H1 (cell line): ENCODE results near the gene SLC27A4.

ENCODE experiments used
- CTCF ChIP-seq, 3 experiments: IDR thresholded peaks; 1 replicate in 2 of 3; 2 replicates in 1 of 3; pipeline versions ENCODE4 v1.5.1 to v1.6.1; 2011; ENCODE audit warnings: low read length in 3 of 3, mild to moderate bottlenecking in 3 of 3, inconsistent platforms in 2 of 3, low read depth in 1 of 3, moderate library complexity in 1 of 3; ENCODE audit not compliant: insufficient read depth in 1 of 3; ENCODE audit errors: control extremely low read depth in 1 of 3
- EZH2 ChIP-seq: fragments of 200-600 bp; sonication (generic); IDR thresholded peaks from 2 replicates; pipeline ENCODE4 v1.7.1; 2012; ENCODE audit warnings: low read depth, mild to moderate bottlenecking, moderate library complexity, low read length, inconsistent platforms; ENCODE audit not compliant: severe bottlenecking
- GTF2F1 ChIP-seq: IDR thresholded peaks from 2 replicates; pipeline ENCODE4 v1.6.1; 2012; ENCODE audit warnings: low read depth, low read length, improper control_type of control experiment, borderline replicate concordance
- HDAC2 ChIP-seq, 2 experiments: fragments of 300-600 bp in 1 of 2; sonication (generic) in 1 of 2; IDR thresholded peaks; 2 replicates each; pipeline ENCODE4 v1.6.1; 2011 to 2012; ENCODE audit warnings: low read depth in 2 of 2, low read length in 2 of 2, mild to moderate bottlenecking in 2 of 2, moderate library complexity in 2 of 2, borderline replicate concordance in 1 of 2, inconsistent platforms in 1 of 2
- MAX ChIP-seq: IDR thresholded peaks from 2 replicates; pipeline ENCODE4 v1.6.1; 2012; ENCODE audit warnings: inconsistent platforms
- POLR2A ChIP-seq, 2 experiments: IDR thresholded peaks; 1 replicate in 1 of 2; 2 replicates in 1 of 2; pipeline ENCODE4 v1.6.1; 2011; ENCODE audit warnings: low read depth in 2 of 2, low read length in 2 of 2, mild to moderate bottlenecking in 2 of 2; ENCODE audit errors: control extremely low read depth in 1 of 2
- RAD21 ChIP-seq, 2 experiments: IDR thresholded peaks in 1 of 2; conservative IDR thresholded peaks in 1 of 2; 2 replicates each; pipeline ENCODE4 v1.6.1; 2011; ENCODE audit warnings: low read depth in 2 of 2, low read length in 2 of 2, improper control_type of control experiment in 1 of 2, inconsistent platforms in 1 of 2, mild to moderate bottlenecking in 1 of 2, moderate library complexity in 1 of 2

- TF ChIP-seq POLR2A (IDR thresholded peaks at IDR 0.05; ENCODE audit: control extremely low read depth in 1 of 2, low read depth in 2 of 2, low read length in 2 of 2) (no peak), GTF2F1 (no peak), CTCF (IDR thresholded peaks at IDR 0.05; ENCODE audit: control extremely low read depth in 1 of 3, insufficient read depth in 1 of 3, low read depth in 1 of 3, low read length in 3 of 3) (peak; percentile 44 to 77 (median 67)), RAD21 (IDR thresholded peaks at IDR 0.05 in 1 of 2, conservative IDR thresholded peaks at IDR 0.05 in 1 of 2; ENCODE audit: low read depth in 2 of 2, low read length in 2 of 2) (peak; percentile 15 to 17; a peak in 2 of 4 replicates), HDAC2 (IDR thresholded peaks at IDR 0.05; ENCODE audit: borderline replicate concordance in 1 of 2, low read depth in 2 of 2, low read length in 2 of 2) (no peak), MAX (no peak), EZH2 (no peak)
Observed at GRCh38 chr9:128344931-128345605, 4.7 kb downstream of the SLC27A4 start.
